Measurements from ENCODE around the gene CLDN10. TPM values are rescaled to one million over a fixed set of nuclear protein-coding genes. Genes with fewer than 3 reads are reported as not detected.

The CLDN10 gene
- total RNA-seq, 1 experiment from 2014 or later = not detected

DNA sequence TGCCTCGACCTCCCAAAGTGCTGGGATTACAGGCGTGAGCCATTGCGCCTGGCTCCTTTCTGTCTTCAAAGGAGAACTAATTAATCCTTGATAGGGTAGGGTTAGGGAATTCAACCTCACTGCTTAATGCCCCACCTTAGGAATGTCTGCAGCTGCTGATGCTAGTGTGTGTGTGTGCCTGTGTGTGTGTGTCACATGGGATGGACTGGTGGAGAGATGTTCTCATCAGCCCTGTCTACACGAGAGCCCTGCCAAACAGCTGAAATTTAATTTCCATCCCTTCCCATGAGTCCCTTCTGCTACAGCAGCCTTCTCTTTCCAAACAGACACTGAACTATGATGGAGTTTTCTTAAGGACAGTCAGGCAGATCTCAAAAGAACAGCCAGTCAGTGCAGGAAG is 46.5 kb upstream of the CLDN10 start:
- no peaks in the 10 kb centered on the region for H4K20me1 ChIP-seq (ENCODE audit: low read length)
- H3K27ac ChIP-seq (ENCODE audit: low read length) = no peak overlapping the region
- H3K4me1 ChIP-seq (ENCODE audit: insufficient read depth, low read length) = peaks cover 8% of the 10 kb centered on the region; the same call in 1 of the 2 replicates
- H3K4me3 ChIP-seq (ENCODE audit: low read length) = no peak overlapping the region
- H3F3A ChIP-seq (ENCODE audit: low read length, unreplicated experiment) = no peaks in the 10 kb centered on the region
- H3K79me2 ChIP-seq (ENCODE audit: low read length) = no peaks in the 10 kb centered on the region
- no TSS peak for BruUV-seq (replicated peaks)
- no peak overlapping the region for H3K4me2 ChIP-seq (ENCODE audit: low read length)
- no peaks in the 10 kb centered on the region for H3K27me3 ChIP-seq (ENCODE audit: low read length)
- no peak for ATAC-seq
- intact Hi-C loops (cut with micrococcal nuclease) = no loop called here
- TF ChIP-seq CTCF (conservative IDR thresholded peaks at IDR 0.05; ENCODE audit: low read depth, low read length) (no peak), EZH2phosphoT487 (IDR thresholded peaks at IDR 0.05; ENCODE audit: borderline replicate concordance, low read length) (no peak), EZH2 (IDR thresholded peaks at IDR 0.05; ENCODE audit: low read length, unreplicated experiment) (no peak)
- no peak overlapping the region for H3K9ac ChIP-seq (ENCODE audit: low read length)
- no peak overlapping the region for H2AFZ ChIP-seq (ENCODE audit: low read length)
- H3K9me3 ChIP-seq (ENCODE audit: low read length) = no peaks in the 10 kb centered on the region
- no peaks in the 10 kb centered on the region for H3K36me3 ChIP-seq (ENCODE audit: low read depth, low read length)
- no peaks in the 10 kb centered on the region for H3K9me2 ChIP-seq (replicated peaks; ENCODE audit: low read length)
- POLR2A ChIA-PET (ENCODE audit: unreplicated experiment) = no interaction called here
- DNase-seq = no peak
- CTCF ChIA-PET = no interaction called here

DNA sequence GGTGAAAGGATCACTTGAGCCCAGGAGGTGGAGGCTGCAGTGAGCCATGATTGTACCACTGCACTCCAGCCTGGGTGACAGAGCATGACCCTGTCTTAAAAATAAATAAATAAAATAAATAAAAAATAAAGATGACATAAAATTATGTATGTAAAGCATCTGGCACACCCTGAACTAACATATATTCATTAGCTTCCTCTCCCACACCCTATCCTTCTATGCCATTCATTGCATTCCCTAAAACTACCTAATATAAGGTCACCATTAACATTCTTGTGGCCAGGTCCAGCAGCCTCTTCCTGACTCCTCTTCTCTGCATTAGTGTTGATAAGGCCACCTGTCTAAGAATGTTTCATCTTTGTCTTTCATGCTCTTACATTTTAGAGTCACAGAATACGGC is 44.5 kb upstream of the CLDN10 start:
- no peaks in the 10 kb centered on the region for H3K27me3 ChIP-seq (ENCODE audit: low read length)
- no peaks in the 10 kb centered on the region for H3K36me3 ChIP-seq (ENCODE audit: low read depth, low read length)
- no peak overlapping the region for H3K4me2 ChIP-seq (ENCODE audit: low read length)
- no TSS peak for BruUV-seq (replicated peaks)
- H3K4me1 ChIP-seq (ENCODE audit: insufficient read depth, low read length) = peaks cover 8% of the 10 kb centered on the region; the same call in 1 of the 2 replicates
- H3F3A ChIP-seq (ENCODE audit: low read length, unreplicated experiment) = no peaks in the 10 kb centered on the region
- no peak overlapping the region for H3K27ac ChIP-seq (ENCODE audit: low read length)
- H3K9me2 ChIP-seq (replicated peaks; ENCODE audit: low read length) = no peaks in the 10 kb centered on the region
- H3K9me3 ChIP-seq (ENCODE audit: low read length) = no peaks in the 10 kb centered on the region
- ATAC-seq (no peak), DNase-seq (no peak)
- H3K9ac ChIP-seq (ENCODE audit: low read length) = no peak overlapping the region
- TF ChIP-seq CTCF (conservative IDR thresholded peaks at IDR 0.05; ENCODE audit: low read depth, low read length) (no peak), EZH2phosphoT487 (IDR thresholded peaks at IDR 0.05; ENCODE audit: borderline replicate concordance, low read length) (no peak), EZH2 (IDR thresholded peaks at IDR 0.05; ENCODE audit: low read length, unreplicated experiment) (no peak)
- H3K4me3 ChIP-seq (ENCODE audit: low read length) = no peak overlapping the region
- H4K20me1 ChIP-seq (ENCODE audit: low read length) = no peaks in the 10 kb centered on the region
- ChIA-PET POLR2A (ENCODE audit: unreplicated experiment) (no interaction called here), CTCF (no interaction called here)
- no peak overlapping the region for H2AFZ ChIP-seq (ENCODE audit: low read length)
- intact Hi-C loops (cut with micrococcal nuclease) = no loop called here
- H3K79me2 ChIP-seq (ENCODE audit: low read length) = no peaks in the 10 kb centered on the region

DNA sequence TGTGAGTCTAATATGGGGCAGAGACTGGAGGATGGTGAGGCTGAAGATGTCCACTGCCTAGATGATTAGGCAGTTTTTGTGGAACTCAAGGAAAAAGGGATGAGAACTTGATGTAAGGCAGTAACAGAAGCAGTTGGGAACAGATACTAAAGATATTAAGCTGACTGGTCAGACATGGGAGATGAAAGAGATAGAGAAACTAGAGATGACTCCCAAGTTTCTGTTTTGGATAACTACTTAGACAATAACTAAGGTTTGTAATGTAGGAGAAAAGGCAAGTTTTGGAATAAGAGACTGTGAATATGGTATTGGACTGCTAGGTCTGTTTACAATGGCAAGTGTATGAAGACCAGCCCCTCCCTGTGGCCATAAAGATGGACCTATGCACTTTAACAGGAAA is 43.5 kb upstream of the CLDN10 start:
- no peak for ATAC-seq
- Histone ChIP-seq H3K9me3 (ENCODE audit: low read length) (no peaks in the 10 kb centered on the region), H3F3A (ENCODE audit: low read length, unreplicated experiment) (no peaks in the 10 kb centered on the region), H3K27ac (ENCODE audit: low read length) (no peak overlapping the region), H4K20me1 (ENCODE audit: low read length) (no peaks in the 10 kb centered on the region), H3K9me2 (replicated peaks; ENCODE audit: low read length) (no peaks in the 10 kb centered on the region), H3K27me3 (ENCODE audit: low read length) (no peaks in the 10 kb centered on the region), H3K36me3 (ENCODE audit: low read depth, low read length) (no peaks in the 10 kb centered on the region), H2AFZ (ENCODE audit: low read length) (no peak overlapping the region), H3K9ac (ENCODE audit: low read length) (no peak overlapping the region), H3K4me1 (ENCODE audit: insufficient read depth, low read length) (peaks cover 8% of the 10 kb centered on the region; the same call in 1 of the 2 replicates), H3K79me2 (ENCODE audit: low read length) (no peaks in the 10 kb centered on the region), H3K4me3 (ENCODE audit: low read length) (no peak overlapping the region), H3K4me2 (ENCODE audit: low read length) (no peak overlapping the region)
- TF ChIP-seq CTCF (conservative IDR thresholded peaks at IDR 0.05; ENCODE audit: low read depth, low read length) (no peak), EZH2phosphoT487 (IDR thresholded peaks at IDR 0.05; ENCODE audit: borderline replicate concordance, low read length) (no peak), EZH2 (IDR thresholded peaks at IDR 0.05; ENCODE audit: low read length, unreplicated experiment) (no peak)
- ChIA-PET CTCF (no interaction called here), POLR2A (ENCODE audit: unreplicated experiment) (no interaction called here)
- no peak for DNase-seq
- BruUV-seq (replicated peaks) = no TSS peak
- intact Hi-C loops (cut with micrococcal nuclease) = no loop called here

Data from PC-3 (cell line).